Mesenchymal stem cell (in vitro differentiated cells and primary cell): ENCODE results near the gene ILKAP.

ENCODE experiments used
- DNase-seq: peaks from one replicate; pipeline ENCODE4 v3.0.0-alpha.2; 2013
- H2AFZ ChIP-seq: one replicate; pipeline ENCODE4 v1.6.1; 2013; ENCODE audit warnings: low read depth, mild to moderate bottlenecking, control low read depth, inconsistent platforms, low read length, moderate library complexity
- H2AK5ac ChIP-seq: 2 replicates; pipeline ENCODE4 v1.6.1; 2013; ENCODE audit warnings: low read length, moderate library complexity, mild to moderate bottlenecking, inconsistent platforms; ENCODE audit not compliant: severe bottlenecking
- H2BK120ac ChIP-seq: one replicate; pipeline ENCODE4 v1.6.1; 2013; ENCODE audit warnings: low read depth, mild to moderate bottlenecking, inconsistent platforms, low read length, moderate library complexity
- H2BK12ac ChIP-seq, 2 experiments: one replicate each; pipeline ENCODE4 v1.6.1; 2013; ENCODE audit warnings: inconsistent platforms in 2 of 2, low read length in 2 of 2, mild to moderate bottlenecking in 2 of 2, moderate library complexity in 2 of 2, control low read depth in 1 of 2
- H2BK15ac ChIP-seq: one replicate; pipeline ENCODE4 v1.6.1; 2013; ENCODE audit warnings: mild to moderate bottlenecking, low read depth, inconsistent platforms; ENCODE audit not compliant: poor library complexity, severe bottlenecking
- H2BK5ac ChIP-seq: 2 replicates; pipeline ENCODE4 v1.6.1; 2013; ENCODE audit warnings: low read depth, mild to moderate bottlenecking, low read length, control low read depth, inconsistent platforms; ENCODE audit not compliant: poor library complexity, severe bottlenecking
- H3K14ac ChIP-seq, 2 experiments: one replicate each; pipeline ENCODE4 v1.6.1; 2013; ENCODE audit warnings: inconsistent platforms in 2 of 2, low read length in 2 of 2, control low read depth in 1 of 2, mild to moderate bottlenecking in 1 of 2, moderate library complexity in 1 of 2
- H3K18ac ChIP-seq, 2 experiments: one replicate each; pipeline ENCODE4 v1.6.1; 2013; ENCODE audit warnings: inconsistent platforms in 2 of 2, low read length in 2 of 2, control low read depth in 1 of 2, low read depth in 1 of 2, mild to moderate bottlenecking in 1 of 2
- H3K23ac ChIP-seq, 2 experiments: one replicate each; pipeline ENCODE4 v1.6.1; 2013; ENCODE audit warnings: inconsistent platforms in 2 of 2, low read length in 2 of 2, mild to moderate bottlenecking in 2 of 2, moderate library complexity in 2 of 2, control low read depth in 1 of 2
- H3K27ac ChIP-seq: 2 replicates; pipeline ENCODE4 v1.5.1; 2013; ENCODE audit warnings: mild to moderate bottlenecking, moderate library complexity, low read length, control low read depth, inconsistent platforms; ENCODE audit not compliant: poor library complexity, severe bottlenecking
- H3K27me3 ChIP-seq, 2 experiments: 2 replicates each; pipeline versions ENCODE4 v1.6.1 to v1.7.0; 2013; ENCODE audit warnings: low read length in 2 of 2, mild to moderate bottlenecking in 2 of 2, moderate library complexity in 2 of 2, control low read depth in 1 of 2, inconsistent platforms in 1 of 2; ENCODE audit not compliant: control insufficient read depth in 1 of 2, insufficient read depth in 1 of 2
- H3K36me3 ChIP-seq, 2 experiments: 2 replicates each; pipeline versions ENCODE4 v1.6.1 to v1.7.0; 2013; ENCODE audit warnings: low read length in 2 of 2, control low read depth in 1 of 2, inconsistent platforms in 1 of 2, low read depth in 1 of 2, mild to moderate bottlenecking in 1 of 2; ENCODE audit not compliant: insufficient read depth in 2 of 2, control insufficient read depth in 1 of 2
- H3K4ac ChIP-seq, 2 experiments: one replicate each; pipeline ENCODE4 v1.6.1; 2013; ENCODE audit warnings: inconsistent platforms in 2 of 2, low read length in 2 of 2, mild to moderate bottlenecking in 2 of 2, moderate library complexity in 2 of 2, control low read depth in 1 of 2, low read depth in 1 of 2
- H3K4me1 ChIP-seq: 2 replicates; pipeline ENCODE4 v1.6.1; 2013; ENCODE audit warnings: low read depth, low read length, control low read depth; ENCODE audit not compliant: control insufficient read depth, insufficient read depth
- H3K4me2 ChIP-seq: 2 replicates; pipeline ENCODE4 v1.6.1; 2013; ENCODE audit warnings: low read length, mild to moderate bottlenecking, inconsistent platforms; ENCODE audit not compliant: poor library complexity, severe bottlenecking
- H3K4me3 ChIP-seq, 2 experiments: 2 replicates each; pipeline versions ENCODE4 v1.5.1 to v1.7.0; 2013; ENCODE audit warnings: low read length in 2 of 2, mild to moderate bottlenecking in 2 of 2, control low read depth in 1 of 2, low read depth in 1 of 2; ENCODE audit not compliant: insufficient read depth in 1 of 2
- H3K79me1 ChIP-seq: replicated peaks from 2 replicates; pipeline ENCODE4 v1.6.1; 2013; ENCODE audit warnings: mild to moderate bottlenecking, control low read depth, low read length, inconsistent platforms; ENCODE audit not compliant: poor library complexity, severe bottlenecking
- H3K9ac ChIP-seq: 2 replicates; pipeline ENCODE4 v1.7.0; 2013; ENCODE audit warnings: mild to moderate bottlenecking, low read length, moderate library complexity
- H3K9me3 ChIP-seq: 2 replicates; pipeline ENCODE4 v1.7.0; 2013; ENCODE audit warnings: mild to moderate bottlenecking, low read length; ENCODE audit not compliant: control insufficient read depth
- H4K8ac ChIP-seq: one replicate; pipeline ENCODE4 v1.6.1; 2013; ENCODE audit warnings: inconsistent platforms, mild to moderate bottlenecking, low read length, moderate library complexity
- H4K91ac ChIP-seq: one replicate; pipeline ENCODE4 v1.6.1; 2013; ENCODE audit warnings: mild to moderate bottlenecking, low read length, inconsistent platforms
- WGBS: methylation state at CpG from one replicate; pipeline ENCODE4 v1.1.7; 2013; ENCODE audit warnings: mixed read lengths; 5-methylcytosine and 5-hydroxymethylcytosine counted together

Gene ILKAP

DNA sequence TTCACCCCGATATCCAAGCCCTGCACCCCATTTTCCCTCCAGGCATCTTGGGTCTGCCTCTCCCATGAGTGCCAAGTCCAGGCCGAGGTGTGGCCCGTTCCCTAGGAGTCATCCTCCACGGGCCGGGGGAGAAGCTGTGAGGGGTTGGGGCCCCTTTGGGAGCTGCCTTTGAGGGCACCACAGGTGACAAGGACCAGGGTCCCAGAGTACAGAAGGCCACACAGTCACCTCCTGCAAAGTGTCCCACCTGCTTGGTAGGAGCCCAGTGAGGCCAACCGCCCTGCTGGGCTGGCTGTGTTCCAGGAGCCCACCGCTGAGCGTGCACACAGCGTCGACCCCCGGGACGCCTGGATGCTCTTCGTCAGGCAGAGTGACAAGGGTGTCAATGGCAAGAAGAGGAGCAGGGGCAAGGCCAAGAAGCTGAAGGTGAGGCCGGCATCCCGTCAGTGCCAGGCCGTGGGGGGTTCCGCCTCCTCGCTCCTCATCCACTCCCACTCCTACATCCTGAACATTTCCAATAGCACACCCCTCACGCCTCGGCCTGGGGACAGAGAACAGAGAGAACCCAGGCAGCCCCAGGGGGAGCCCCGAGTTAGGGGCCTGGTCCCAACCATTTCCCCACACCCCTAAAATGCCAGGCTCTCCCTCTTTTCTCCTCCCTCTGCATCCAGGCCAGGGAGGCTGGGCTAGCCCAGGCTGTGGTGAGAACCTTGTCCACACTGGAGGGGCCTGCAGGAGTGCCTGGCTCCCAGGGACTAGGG lies 42.0 kb downstream of the ILKAP start:
- Histone ChIP-seq H3K18ac (no peak overlapping the region), H3K4ac (no peak overlapping the region), H3K4me1 (peaks cover 52% of the 10 kb centered on the region), H3K23ac (no peak overlapping the region), H3K79me1 (peaks cover under 1% of the 10 kb centered on the region), H4K8ac (no peak overlapping the region), H3K4me2 (no peak overlapping the region), H3K27me3 (peaks cover 0 to 18% of the 10 kb centered on the region in 2 experiments), H3K27ac (no peak overlapping the region), H3K9ac (no peak overlapping the region), H4K91ac (no peak overlapping the region), H2AFZ (no peak overlapping the region), H2BK5ac (no peak overlapping the region), H3K36me3 (peaks cover 0 to 10% of the 10 kb centered on the region in 2 experiments), H3K4me3 (no peak overlapping the region), H2AK5ac (no peak overlapping the region), H2BK12ac (no peak overlapping the region), H2BK120ac (no peak overlapping the region), H3K9me3 (no peaks in the 10 kb centered on the region), H3K14ac (no peak overlapping the region), H2BK15ac (no peak overlapping the region)
- no peak for DNase-seq
- WGBS = 94% methylated on average over 14 of the region's 21 CpGs

DNA sequence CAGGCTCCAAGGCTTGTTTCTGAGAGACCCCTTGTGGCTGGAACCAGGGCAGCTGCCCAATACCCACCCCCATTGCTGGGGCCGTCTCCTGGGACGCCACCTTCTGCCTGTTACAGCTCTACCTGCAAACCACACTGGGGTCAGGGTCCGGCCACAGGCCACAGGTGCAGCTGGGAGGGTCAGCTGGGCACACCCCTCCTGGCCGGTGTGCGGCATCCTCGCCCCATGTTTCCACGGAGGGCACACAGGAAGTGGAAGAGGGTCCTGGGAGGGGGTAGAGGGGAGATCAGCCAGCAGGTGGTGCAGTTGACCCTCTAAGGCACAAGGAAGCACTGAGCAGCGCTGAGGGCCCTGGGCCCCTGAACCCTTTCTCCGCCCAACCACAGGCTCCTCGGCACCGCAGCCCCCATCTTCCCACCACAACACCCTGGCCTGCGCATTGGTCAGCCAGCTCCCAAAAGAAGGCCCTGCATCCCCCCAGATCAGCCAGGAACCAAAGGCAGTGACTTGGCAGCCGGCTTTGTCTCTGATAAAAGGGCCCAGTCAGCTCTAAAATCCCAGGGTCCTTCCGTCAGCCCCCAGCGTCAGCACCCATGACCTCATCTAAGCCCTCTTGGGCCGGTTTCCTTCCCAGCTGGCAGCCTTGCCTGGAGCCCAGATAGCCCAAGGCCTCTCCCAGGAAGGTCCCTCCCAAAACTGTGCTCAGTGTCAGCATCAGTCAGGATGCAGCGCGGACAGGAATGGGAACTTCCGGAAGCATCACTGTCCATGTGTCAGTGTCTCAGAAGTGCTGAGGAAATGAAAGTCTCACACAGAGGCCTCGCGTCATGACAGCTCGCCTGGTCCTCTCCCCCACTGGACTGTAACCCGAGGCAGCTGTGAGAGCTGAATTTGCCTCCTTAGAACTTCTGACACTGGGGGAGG lies 43.0 kb downstream of the ILKAP start:
- Histone ChIP-seq H3K27ac (no peak overlapping the region), H3K4ac (no peak overlapping the region), H3K79me1 (no peaks in the 10 kb centered on the region), H4K91ac (peak overlapping the region; percentile 32), H3K4me2 (no peak overlapping the region), H3K9me3 (no peaks in the 10 kb centered on the region), H3K14ac (no peak overlapping the region), H2BK120ac (peak overlapping the region; percentile 15), H3K4me3 (no peak overlapping the region), H3K18ac (no peak overlapping the region), H2BK5ac (no peak overlapping the region), H4K8ac (no peak overlapping the region), H2BK15ac (peak overlapping the region; percentile 44), H3K4me1 (peaks cover 54% of the 10 kb centered on the region), H2AFZ (no peak overlapping the region), H3K36me3 (peaks cover 0 to 4% of the 10 kb centered on the region in 2 experiments), H2AK5ac (peak overlapping the region; percentile 54), H3K9ac (no peak overlapping the region), H3K27me3 (peaks cover 0 to 18% of the 10 kb centered on the region in 2 experiments), H3K23ac (no peak overlapping the region), H2BK12ac (no peak overlapping the region)
- peak; percentile 55 for DNase-seq
- 81% methylated on average over 19 of the region's 23 CpGs for WGBS

DNA sequence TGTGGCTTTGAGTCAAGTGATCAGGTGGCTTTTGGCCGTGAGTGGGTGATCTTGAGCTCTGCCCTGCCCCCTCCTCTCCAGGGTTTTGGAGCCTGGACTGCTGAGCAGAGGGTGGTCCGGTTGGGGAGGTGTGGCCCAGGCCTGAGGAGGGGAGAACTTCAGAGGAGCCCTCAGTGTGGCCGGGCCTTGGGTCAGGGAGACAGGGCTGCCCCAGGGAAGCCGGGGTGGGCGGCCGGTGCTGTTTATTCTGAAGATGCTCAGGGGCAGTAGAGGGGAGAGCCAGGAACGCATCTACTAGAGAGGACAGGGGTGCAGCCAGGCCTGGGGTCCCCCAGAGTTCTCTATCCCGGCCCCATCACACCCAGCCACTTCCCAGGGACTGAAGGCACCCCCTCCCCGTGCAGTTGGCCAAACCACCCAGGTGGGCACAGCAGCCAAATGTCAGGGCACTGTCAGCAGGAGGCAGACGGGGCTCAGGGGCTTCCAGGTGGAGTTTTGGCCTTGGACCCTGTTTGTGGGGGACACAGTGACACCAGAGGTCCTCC lies 43.8 kb downstream of the ILKAP start:
- H3K23ac ChIP-seq = no peak overlapping the region
- no peak overlapping the region for H4K91ac ChIP-seq
- no peak for DNase-seq
- H3K79me1 ChIP-seq = no peaks in the 10 kb centered on the region
- no peak overlapping the region for H3K4ac ChIP-seq
- H3K27me3 ChIP-seq = peaks cover 0 to 18% of the 10 kb centered on the region in 2 experiments
- H4K8ac ChIP-seq = no peak overlapping the region
- H3K4me1 ChIP-seq = peaks cover 59% of the 10 kb centered on the region
- WGBS = 42% methylated on average over 6 of the region's 10 CpGs
- H3K14ac ChIP-seq = no peak overlapping the region
- no peak overlapping the region for H2BK12ac ChIP-seq
- no peak overlapping the region for H2AK5ac ChIP-seq
- no peak overlapping the region for H3K27ac ChIP-seq
- H2BK120ac ChIP-seq = no peak overlapping the region
- no peak overlapping the region for H3K4me2 ChIP-seq
- H3K36me3 ChIP-seq = no peaks in the 10 kb centered on the region
- H2BK5ac ChIP-seq = no peak overlapping the region
- H3K9me3 ChIP-seq = no peaks in the 10 kb centered on the region
- H2AFZ ChIP-seq = no peak overlapping the region
- H3K18ac ChIP-seq = no peak overlapping the region
- peak overlapping the region; percentile 44 for H2BK15ac ChIP-seq
- peak overlapping the region in 1 of 2 experiments; percentile 72 for H3K4me3 ChIP-seq
- peak overlapping the region; percentile 69 for H3K9ac ChIP-seq

DNA sequence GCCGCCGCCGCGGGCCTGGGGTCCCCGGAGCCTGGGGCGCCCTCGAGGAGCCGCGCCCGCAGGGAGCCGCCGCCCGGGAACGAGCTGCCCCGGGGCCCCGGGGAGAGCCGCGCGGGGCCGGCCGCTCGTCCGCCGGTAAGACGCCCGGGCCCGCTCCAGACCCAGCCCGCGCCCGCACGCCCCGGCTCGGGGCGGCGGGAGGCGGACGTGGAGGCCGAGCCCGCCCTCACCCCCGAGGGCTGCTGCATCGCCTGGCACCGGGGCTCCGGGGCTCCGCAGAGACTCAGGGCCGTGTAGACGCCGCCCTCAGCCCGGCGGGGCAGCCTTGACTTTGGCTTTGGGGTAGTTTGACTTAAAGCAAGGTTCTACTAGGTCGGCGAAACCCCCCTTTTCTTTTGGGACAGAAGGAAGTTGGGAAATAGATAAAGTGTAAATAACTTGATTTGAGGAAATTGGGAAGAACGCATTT lies 44.4 kb downstream of the ILKAP start:
- Histone ChIP-seq H3K14ac (no peak overlapping the region), H2BK5ac (no peak overlapping the region), H2BK12ac (no peak overlapping the region), H3K4ac (no peak overlapping the region), H2BK120ac (peak overlapping the region; percentile 50), H2BK15ac (no peak overlapping the region), H3K27me3 (peaks cover 0 to 18% of the 10 kb centered on the region in 2 experiments), H3K9me3 (no peaks in the 10 kb centered on the region), H3K4me2 (peak overlapping the region; percentile 69), H3K9ac (peak overlapping the region; percentile 69), H2AFZ (no peak overlapping the region), H3K27ac (no peak overlapping the region), H3K79me1 (no peaks in the 10 kb centered on the region), H3K23ac (no peak overlapping the region), H3K36me3 (no peaks in the 10 kb centered on the region), H4K8ac (no peak overlapping the region), H2AK5ac (no peak overlapping the region), H4K91ac (no peak overlapping the region), H3K18ac (no peak overlapping the region), H3K4me1 (peaks cover 60% of the 10 kb centered on the region), H3K4me3 (peak overlapping the region; percentile 45 to 72)
- WGBS = 4% methylated on average over 49 of the region's 52 CpGs
- no peak for DNase-seq
